Neuronal stem cell (in vitro differentiated cells): Measurements from ENCODE around the gene LCLAT1.
"Not testable (repeated sequence)": the region's sequence is repeated elsewhere in the genome, so short reads cannot be mapped to it uniquely, and the experiment has no call there.

Experiments
- DNase-seq: peaks from one replicate; pipeline ENCODE4 v3.0.0-alpha.2; 2013; ENCODE audit warnings: low spot score
- H2AFZ ChIP-seq: one replicate; pipeline ENCODE4 v1.6.1; 2013; ENCODE audit warnings: mild to moderate bottlenecking, low read length, inconsistent platforms
- H2AK5ac ChIP-seq: 2 replicates; pipeline ENCODE4 v1.6.1; 2013; ENCODE audit warnings: low read depth, mild to moderate bottlenecking, inconsistent platforms, low read length, moderate library complexity, mixed read lengths
- H2BK120ac ChIP-seq: 2 replicates; pipeline ENCODE4 v1.6.1; 2013; ENCODE audit warnings: low read depth, mild to moderate bottlenecking, inconsistent platforms, low read length, moderate library complexity, mixed read lengths
- H2BK12ac ChIP-seq: one replicate; pipeline ENCODE4 v1.6.1; 2013; ENCODE audit warnings: low read length, inconsistent platforms
- H2BK15ac ChIP-seq: 2 replicates; pipeline ENCODE4 v1.6.1; 2013; ENCODE audit warnings: mild to moderate bottlenecking, low read length, inconsistent platforms, mixed read lengths
- H2BK5ac ChIP-seq: one replicate; pipeline ENCODE4 v1.6.1; 2013; ENCODE audit warnings: inconsistent platforms, mild to moderate bottlenecking, low read length, moderate library complexity
- H3K14ac ChIP-seq: one replicate; pipeline ENCODE4 v1.6.1; 2013; ENCODE audit warnings: low read length, inconsistent platforms
- H3K18ac ChIP-seq: 2 replicates; pipeline ENCODE4 v1.6.1; 2013; ENCODE audit warnings: low read length, inconsistent platforms
- H3K23ac ChIP-seq: 2 replicates; pipeline ENCODE4 v1.6.1; 2013; ENCODE audit warnings: low read depth, mild to moderate bottlenecking, mixed read lengths, low read length, inconsistent platforms; ENCODE audit not compliant: poor library complexity
- H3K27ac ChIP-seq: replicated peaks from 3 replicates; pipeline ENCODE4 v1.5.1; 2013; ENCODE audit warnings: low read length, inconsistent platforms
- H3K27me3 ChIP-seq, 3 experiments: 2 replicates each; pipeline ENCODE4 v1.6.1; 2013; ENCODE audit warnings: low read length in 3 of 3, mild to moderate bottlenecking in 2 of 3, inconsistent platforms in 1 of 3, low read depth in 1 of 3, mixed read lengths in 1 of 3, moderate library complexity in 1 of 3; ENCODE audit not compliant: control insufficient read depth in 3 of 3, insufficient read depth in 3 of 3
- H3K36me3 ChIP-seq, 2 donors: replicated peaks in 1 of 2; 2 replicates each; pipeline ENCODE4 v1.6.1; 2013; ENCODE audit warnings: low read length in 2 of 2; ENCODE audit not compliant: control insufficient read depth in 2 of 2, insufficient read depth in 2 of 2
- H3K4ac ChIP-seq: 2 replicates; pipeline ENCODE4 v1.6.1; 2013; ENCODE audit warnings: inconsistent platforms, mild to moderate bottlenecking, low read length, moderate library complexity
- H3K4me1 ChIP-seq, 2 donors: 1 replicate in 1 of 2; 2 replicates in 1 of 2; pipeline ENCODE4 v1.6.1; 2013; ENCODE audit warnings: low read length in 2 of 2, low read depth in 1 of 2; ENCODE audit not compliant: control insufficient read depth in 2 of 2, insufficient read depth in 1 of 2
- H3K4me2 ChIP-seq: one replicate; pipeline ENCODE4 v1.6.1; 2013; ENCODE audit warnings: mild to moderate bottlenecking, low read length, inconsistent platforms; ENCODE audit not compliant: insufficient read depth, poor library complexity, severe bottlenecking
- H3K4me3 ChIP-seq, 2 donors: 2 replicates each; pipeline ENCODE4 v1.5.1; 2013; ENCODE audit warnings: low read length in 2 of 2, mild to moderate bottlenecking in 2 of 2, inconsistent platforms in 1 of 2, moderate library complexity in 1 of 2
- H3K79me1 ChIP-seq: one replicate; pipeline ENCODE4 v1.6.1; 2013; ENCODE audit warnings: low read depth, mild to moderate bottlenecking, inconsistent platforms, low read length, moderate library complexity
- H3K9ac ChIP-seq: one replicate; pipeline ENCODE4 v1.6.1; 2013; ENCODE audit warnings: mild to moderate bottlenecking, low read depth, low read length, inconsistent platforms; ENCODE audit not compliant: poor library complexity
- H3K9me3 ChIP-seq, 2 donors: replicated peaks in 1 of 2; 2 replicates each; pipeline versions ENCODE3 to v1.6.1; 2013; ENCODE audit warnings: low read length in 2 of 2, mild to moderate bottlenecking in 2 of 2, inconsistent platforms in 1 of 2, low read depth in 1 of 2, mixed read lengths in 1 of 2, moderate library complexity in 1 of 2; ENCODE audit not compliant: control insufficient read depth in 2 of 2, insufficient read depth in 1 of 2
- H4K8ac ChIP-seq: one replicate; pipeline ENCODE4 v1.6.1; 2013; ENCODE audit warnings: low read depth, mild to moderate bottlenecking, inconsistent platforms, low read length, moderate library complexity
- H4K91ac ChIP-seq: one replicate; pipeline ENCODE4 v1.6.1; 2013; ENCODE audit warnings: low read length, low read depth, mild to moderate bottlenecking, inconsistent platforms; ENCODE audit not compliant: poor library complexity
- WGBS, 2 donors: extraction: QIAGEN DNeasy Blood & Tissue Kit; methylation state at CpG; one replicate each; pipeline ENCODE4 v1.1.7; 2013; ENCODE audit warnings: missing lambda C conversion rate in 2 of 2, mixed read lengths in 1 of 2; ENCODE audit not compliant: insufficient read length in 2 of 2, insufficient replicate concordance in 1 of 2; ENCODE audit errors: extremely low coverage in 2 of 2; 5-methylcytosine and 5-hydroxymethylcytosine counted together

The LCLAT1 gene

DNA sequence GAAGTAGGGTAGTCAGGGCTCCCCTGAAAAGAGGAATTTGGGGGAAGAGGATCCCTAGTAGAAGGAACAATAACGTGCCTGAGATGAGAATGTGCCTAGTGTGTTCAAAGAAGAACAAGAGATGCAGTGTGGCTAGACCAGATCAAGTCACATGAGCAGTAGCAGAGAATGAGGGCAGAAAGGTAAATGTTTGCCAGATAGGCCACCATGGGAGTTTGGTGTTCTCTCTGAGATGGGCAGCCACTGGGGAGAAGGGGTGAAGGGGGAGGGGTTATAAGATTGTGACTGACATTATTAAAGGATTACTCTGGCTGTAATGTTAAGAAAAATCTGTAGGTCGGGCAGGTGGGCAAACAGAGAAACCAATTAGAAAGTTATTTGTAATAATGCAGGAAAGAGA lies 166.0 kb downstream of the LCLAT1 start:
- no peaks in the 10 kb centered on the region for H3K36me3 ChIP-seq
- H3K4me2 ChIP-seq = no peak overlapping the region
- H3K9ac ChIP-seq = no peak overlapping the region
- H2BK12ac ChIP-seq = no peak overlapping the region
- no peak overlapping the region for H3K14ac ChIP-seq
- H3K18ac ChIP-seq = no peak overlapping the region
- H3K79me1 ChIP-seq = no peaks in the 10 kb centered on the region
- no peak overlapping the region for H4K91ac ChIP-seq
- H2AFZ ChIP-seq = no peak overlapping the region
- no peak overlapping the region for H2BK5ac ChIP-seq
- no peak overlapping the region for H3K27ac ChIP-seq
- H3K4me1 ChIP-seq = peaks cover 0 to 8% of the 10 kb centered on the region in 2 donors
- no peak overlapping the region for H3K23ac ChIP-seq
- H3K4ac ChIP-seq = no peak overlapping the region
- H2BK120ac ChIP-seq = no peak overlapping the region
- no peaks in the 10 kb centered on the region for H3K27me3 ChIP-seq
- H2AK5ac ChIP-seq = no peak overlapping the region
- H3K9me3 ChIP-seq = no peaks in the 10 kb centered on the region
- no CpG with 5 or more reads among the region's 2 CpGs for WGBS, 2 donors
- H2BK15ac ChIP-seq = no peak overlapping the region
- DNase-seq = no peak
- H3K4me3 ChIP-seq = no peak overlapping the region
- H4K8ac ChIP-seq = no peak overlapping the region

- not testable (repeated sequence) for H3K9me3 ChIP-seq, H4K91ac ChIP-seq, H3K4me3 ChIP-seq, H2BK15ac ChIP-seq, H3K36me3 ChIP-seq, H3K79me1 ChIP-seq, H2BK12ac ChIP-seq, H2AK5ac ChIP-seq, H3K23ac ChIP-seq, H2AFZ ChIP-seq, H3K18ac ChIP-seq, H3K9ac ChIP-seq, H3K27ac ChIP-seq, H3K4me2 ChIP-seq, H3K14ac ChIP-seq, H2BK5ac ChIP-seq, H2BK120ac ChIP-seq, DNase-seq, H3K27me3 ChIP-seq, H4K8ac ChIP-seq, H3K4ac ChIP-seq, H3K4me1 ChIP-seq
- WGBS, 2 donors = no CpG with 5 or more reads among the region's 4 CpGs
Measured at GRCh38 chr2:30614227-30614626, 167.2 kb downstream of the LCLAT1 start.

- no peak overlapping the region for H3K27ac ChIP-seq
- H3K4me2 ChIP-seq = no peak overlapping the region
- no peak overlapping the region for H3K23ac ChIP-seq
- no peaks in the 10 kb centered on the region for H3K9me3 ChIP-seq
- no peak overlapping the region for H2AK5ac ChIP-seq
- 100% methylated on average over 1 of the region's 1 CpG; no CpG with 5 or more reads in 1 of the 2 donors for WGBS, 2 donors
- H3K4ac ChIP-seq = no peak overlapping the region
- no peaks in the 10 kb centered on the region for H3K27me3 ChIP-seq
- peaks cover 0 to 8% of the 10 kb centered on the region in 2 donors for H3K4me1 ChIP-seq
- no peak overlapping the region for H3K4me3 ChIP-seq
- H4K8ac ChIP-seq = no peak overlapping the region
- H2BK5ac ChIP-seq = no peak overlapping the region
- no peak overlapping the region for H3K9ac ChIP-seq
- H2BK120ac ChIP-seq = no peak overlapping the region
- H2AFZ ChIP-seq = no peak overlapping the region
- H2BK15ac ChIP-seq = no peak overlapping the region
- no peak overlapping the region for H3K14ac ChIP-seq
- H2BK12ac ChIP-seq = no peak overlapping the region
- H4K91ac ChIP-seq = no peak overlapping the region
- DNase-seq = no peak
- H3K79me1 ChIP-seq = no peaks in the 10 kb centered on the region
- no peak overlapping the region for H3K18ac ChIP-seq
- no peaks in the 10 kb centered on the region for H3K36me3 ChIP-seq
Measured at GRCh38 chr2:30615926-30616325, 168.9 kb downstream of the LCLAT1 start.

- Histone ChIP-seq H3K36me3 (no peaks in the 10 kb centered on the region), H3K9me3 (no peaks in the 10 kb centered on the region), H2BK12ac (no peak overlapping the region), H2BK120ac (no peak overlapping the region), H3K27ac (no peak overlapping the region), H3K4ac (no peak overlapping the region), H4K91ac (no peak overlapping the region), H2BK5ac (no peak overlapping the region), H3K4me2 (no peak overlapping the region), H4K8ac (no peak overlapping the region), H3K18ac (no peak overlapping the region), H2BK15ac (no peak overlapping the region), H2AK5ac (no peak overlapping the region), H3K4me3 (no peak overlapping the region), H3K23ac (no peak overlapping the region), H3K79me1 (no peaks in the 10 kb centered on the region), H3K27me3 (no peaks in the 10 kb centered on the region), H3K4me1 (no peaks in the 10 kb centered on the region), H3K14ac (no peak overlapping the region), H2AFZ (no peak overlapping the region), H3K9ac (no peak overlapping the region)
- WGBS, 2 donors = no CpG with 5 or more reads among the region's 1 CpG
- no peak for DNase-seq
Measured at GRCh38 chr2:30620102-30620501, 173.1 kb downstream of the LCLAT1 start.
